HepG2 (cell line): ENCODE results near the gene PSENEN. TPM values are rescaled to one million over a fixed set of nuclear protein-coding genes. Genes with fewer than 3 reads are reported as not detected.
A peak's percentile ranks its signal among the peaks of the same experiment; 100 is the strongest.

Source experiments
- ATF1 ChIP-seq: IDR thresholded peaks from 2 replicates; pipeline ENCODE4 v1.6.1; 2016; ENCODE audit warnings: mild to moderate bottlenecking, control low read depth
- DMAP1 ChIP-seq: IDR thresholded peaks from 2 replicates; pipeline ENCODE4 v1.6.1; 2016
- HNF4A ChIP-seq: sonication (generic); formaldehyde crosslinking; IDR thresholded peaks from 2 replicates; pipeline ENCODE4 v1.4.0; 2020; ENCODE audit warnings: missing genetic modification reagents
- MTA1 ChIP-seq: sonication (generic); formaldehyde crosslinking; IDR thresholded peaks from 2 replicates; pipeline ENCODE4 v1.4.0; 2020; ENCODE audit warnings: missing genetic modification reagents, mild to moderate bottlenecking, borderline replicate concordance
- MYNN ChIP-seq: sonication (generic); formaldehyde crosslinking; IDR thresholded peaks from 2 replicates; pipeline ENCODE4 v1.4.0; 2020; ENCODE audit warnings: mild to moderate bottlenecking, low read depth, missing genetic modification reagents
- PHF8 ChIP-seq: sonication (generic); formaldehyde crosslinking; IDR thresholded peaks from 2 replicates; pipeline ENCODE4 v1.5.0; 2020; ENCODE audit warnings: missing genetic modification reagents
- RARG ChIP-seq: sonication (generic); formaldehyde crosslinking; IDR thresholded peaks from 2 replicates; pipeline ENCODE4 v1.4.0; 2020; ENCODE audit warnings: low read depth, mild to moderate bottlenecking, missing genetic modification reagents
- REL ChIP-seq: sonication (generic); formaldehyde crosslinking; conservative IDR thresholded peaks from 2 replicates; pipeline ENCODE4 v1.8.0; 2022; ENCODE audit warnings: mild to moderate bottlenecking, missing genetic modification reagents, moderate library complexity
- REXO4 ChIP-seq: sonication (generic); formaldehyde crosslinking; IDR thresholded peaks from 2 replicates; pipeline ENCODE4 v1.8.0; 2022; ENCODE audit warnings: missing genetic modification reagents, mild to moderate bottlenecking, borderline replicate concordance
- SP4 ChIP-seq: sonication (generic); formaldehyde crosslinking; IDR thresholded peaks from 2 replicates; pipeline ENCODE4 v1.8.1; 2023; ENCODE audit warnings: mild to moderate bottlenecking, missing genetic modification reagents
- THAP11 ChIP-seq: IDR thresholded peaks from 2 replicates; pipeline ENCODE4 v1.6.1; 2016; ENCODE audit warnings: missing biosample characterization, missing genetic modification reagents
- ZFP82 ChIP-seq: sonication (generic); formaldehyde crosslinking; IDR thresholded peaks from 2 replicates; pipeline ENCODE4 v1.5.1; 2020; ENCODE audit warnings: mild to moderate bottlenecking, missing genetic modification reagents, borderline replicate concordance
- ZFX ChIP-seq: sonication (generic); formaldehyde crosslinking; IDR thresholded peaks from 2 replicates; pipeline ENCODE4 v1.4.0; 2020; ENCODE audit warnings: mild to moderate bottlenecking, low read depth, missing genetic modification reagents, moderate library complexity
- ZNF792 ChIP-seq: IDR thresholded peaks from 2 replicates; pipeline ENCODE4 v1.6.1; 2016
- ZNF841 ChIP-seq: sonication (generic); formaldehyde crosslinking; IDR thresholded peaks from 2 replicates; pipeline ENCODE4 v1.8.1; 2023; ENCODE audit warnings: missing genetic modification reagents, borderline replicate concordance
- polyA plus RNA-seq, 8 experiments: library from polyadenylated mRNA; depleted of rRNA in 3 of 8; stranded (reverse) in 7 of 8; unstranded in 1 of 8; fragments of >200 nt; fragmentation: Illumina TruSeq in 4 of 8; extraction: Trizol in 4 of 8; gene quantifications; 2 replicates each; pipeline versions ENCODE4 v1.2.1 to v1.2.3, GENCODE V29; 2011 to 2016; ENCODE audit warnings: low read depth in 4 of 8, missing spikeins in 1 of 8, mixed read lengths in 1 of 8; ENCODE audit not compliant: insufficient read depth in 1 of 8
- total RNA-seq, 5 experiments: library from RNA; depleted of rRNA; stranded (reverse); fragments of >200 nt; fragmentation: Illumina TruSeq; extraction: Trizol; gene quantifications; 2 replicates each; pipeline ENCODE4 v1.2.3, GENCODE V29; 2016; ENCODE audit warnings: low read depth in 1 of 5
- TF ChIP-seq, protein P1 (sequence below): sonication (generic); formaldehyde crosslinking; IDR thresholded peaks from 2 replicates; pipeline ENCODE4 v1.4.0; 2020; ENCODE audit warnings: mild to moderate bottlenecking, missing genetic modification reagents
- TF ChIP-seq, protein P2 (sequence below): sonication (generic); formaldehyde crosslinking; IDR thresholded peaks from 2 replicates; pipeline ENCODE4; 2020; ENCODE audit warnings: missing genetic modification reagents, mild to moderate bottlenecking, borderline replicate concordance
- TF ChIP-seq, protein P3 (sequence below): sonication (generic); formaldehyde crosslinking; IDR thresholded peaks from 2 replicates; pipeline ENCODE4 v1.8.1; 2022; ENCODE audit warnings: mild to moderate bottlenecking, missing genetic modification reagents
- TF ChIP-seq, protein P4 (sequence below): sonication (generic); formaldehyde crosslinking; IDR thresholded peaks from 2 replicates; pipeline ENCODE4 v1.5.0; 2020; ENCODE audit warnings: mild to moderate bottlenecking, missing genetic modification reagents, moderate library complexity
- TF ChIP-seq, protein P5 (sequence below): sonication (generic); formaldehyde crosslinking; IDR thresholded peaks from 2 replicates; pipeline ENCODE4 v1.5.0; 2020; ENCODE audit warnings: missing genetic modification reagents, mild to moderate bottlenecking, borderline replicate concordance

The PSENEN gene
- total and polyA plus RNA-seq, 2 of the 13 experiments (the other 11 are each of a cell fraction or from before 2014, with no cell fraction given), result 16.9 to 34.2 TPM

DNA sequence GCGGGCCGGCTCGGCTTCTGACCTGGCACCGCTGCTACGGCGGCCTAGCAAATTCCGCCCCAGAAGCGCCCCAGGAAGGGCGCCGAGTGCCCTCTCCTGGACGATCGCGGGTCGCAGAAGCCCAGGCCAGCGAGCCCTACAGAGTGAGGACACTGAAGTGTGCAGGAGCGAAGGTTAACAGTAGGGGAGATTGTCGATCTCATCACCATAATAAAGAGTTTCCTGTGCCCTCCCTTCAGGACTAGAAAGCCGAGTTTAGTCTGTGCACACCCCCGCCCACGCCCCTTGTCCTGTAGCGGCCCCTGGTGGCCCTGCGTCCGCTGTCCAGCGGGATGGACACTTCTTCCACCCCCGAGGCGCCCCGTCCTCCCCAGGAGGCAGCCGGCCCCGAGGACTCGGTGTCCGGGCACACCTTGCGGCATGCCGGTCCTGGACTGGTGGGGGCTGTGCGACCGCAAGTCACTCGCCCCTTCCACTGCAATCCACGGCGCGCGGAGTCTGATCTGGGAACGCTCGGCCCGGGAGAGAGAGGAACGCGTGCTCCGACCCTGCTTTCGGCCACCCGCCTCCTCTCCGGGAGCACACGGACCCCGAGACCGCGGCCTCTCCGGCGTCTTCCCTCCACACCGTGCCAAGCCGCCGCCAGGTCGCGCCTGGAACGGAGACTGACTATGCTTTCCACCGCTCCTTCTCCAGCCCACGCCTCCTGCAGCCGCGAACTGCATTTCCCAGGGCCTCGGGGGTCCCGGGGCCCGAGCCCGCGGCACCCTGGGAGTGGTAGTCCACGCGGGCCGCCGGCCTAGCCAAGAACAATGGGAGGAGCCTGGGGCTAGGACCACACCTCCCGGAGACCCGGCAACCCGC lies 28.4 kb upstream of the PSENEN start (continued):
- TF ChIP-seq REXO4 (CRISPR knock-in tag) (no peak), ZFX (peak; percentile 95), ZNF841 (CRISPR knock-in tag) (no peak), HNF4A (CRISPR knock-in tag) (peak; percentile 27; the same call in 1 of the 2 replicates), MYNN (CRISPR knock-in tag) (no peak; the same call in 1 of the 2 replicates), MTA1 (CRISPR knock-in tag) (no peak; the same call in 1 of the 2 replicates), DMAP1 (0 out of 2 replicates have a peak, but pooled peaks have one; percentile 36), REL (CRISPR knock-in tag) (0 out of 2 replicates have a peak, but pooled peaks have one; percentile 22), ZNF792 (CRISPR knock-in tag) (peak; percentile 68; the same call in 1 of the 2 replicates), THAP11 (CRISPR knock-in tag) (peak; percentile 97), SP4 (peak; percentile 80), ATF1 (CRISPR knock-in tag) (peak; percentile 79), RARG (CRISPR knock-in tag) (0 out of 2 replicates have a peak, but pooled peaks have one; percentile 43), ZFP82 (CRISPR knock-in tag) (peak; percentile 39; the same call in 1 of the 2 replicates), PHF8 (CRISPR knock-in tag) (peak; percentile 41)
- TF ChIP-seq, protein P1, sequence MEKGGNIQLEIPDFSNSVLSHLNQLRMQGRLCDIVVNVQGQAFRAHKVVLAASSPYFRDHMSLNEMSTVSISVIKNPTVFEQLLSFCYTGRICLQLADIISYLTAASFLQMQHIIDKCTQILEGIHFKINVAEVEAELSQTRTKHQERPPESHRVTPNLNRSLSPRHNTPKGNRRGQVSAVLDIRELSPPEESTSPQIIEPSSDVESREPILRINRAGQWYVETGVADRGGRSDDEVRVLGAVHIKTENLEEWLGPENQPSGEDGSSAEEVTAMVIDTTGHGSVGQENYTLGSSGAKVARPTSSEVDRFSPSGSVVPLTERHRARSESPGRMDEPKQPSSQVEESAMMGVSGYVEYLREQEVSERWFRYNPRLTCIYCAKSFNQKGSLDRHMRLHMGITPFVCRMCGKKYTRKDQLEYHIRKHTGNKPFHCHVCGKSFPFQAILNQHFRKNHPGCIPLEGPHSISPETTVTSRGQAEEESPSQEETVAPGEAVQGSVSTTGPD (CRISPR knock-in tag), result no peak
- TF ChIP-seq, protein P2, sequence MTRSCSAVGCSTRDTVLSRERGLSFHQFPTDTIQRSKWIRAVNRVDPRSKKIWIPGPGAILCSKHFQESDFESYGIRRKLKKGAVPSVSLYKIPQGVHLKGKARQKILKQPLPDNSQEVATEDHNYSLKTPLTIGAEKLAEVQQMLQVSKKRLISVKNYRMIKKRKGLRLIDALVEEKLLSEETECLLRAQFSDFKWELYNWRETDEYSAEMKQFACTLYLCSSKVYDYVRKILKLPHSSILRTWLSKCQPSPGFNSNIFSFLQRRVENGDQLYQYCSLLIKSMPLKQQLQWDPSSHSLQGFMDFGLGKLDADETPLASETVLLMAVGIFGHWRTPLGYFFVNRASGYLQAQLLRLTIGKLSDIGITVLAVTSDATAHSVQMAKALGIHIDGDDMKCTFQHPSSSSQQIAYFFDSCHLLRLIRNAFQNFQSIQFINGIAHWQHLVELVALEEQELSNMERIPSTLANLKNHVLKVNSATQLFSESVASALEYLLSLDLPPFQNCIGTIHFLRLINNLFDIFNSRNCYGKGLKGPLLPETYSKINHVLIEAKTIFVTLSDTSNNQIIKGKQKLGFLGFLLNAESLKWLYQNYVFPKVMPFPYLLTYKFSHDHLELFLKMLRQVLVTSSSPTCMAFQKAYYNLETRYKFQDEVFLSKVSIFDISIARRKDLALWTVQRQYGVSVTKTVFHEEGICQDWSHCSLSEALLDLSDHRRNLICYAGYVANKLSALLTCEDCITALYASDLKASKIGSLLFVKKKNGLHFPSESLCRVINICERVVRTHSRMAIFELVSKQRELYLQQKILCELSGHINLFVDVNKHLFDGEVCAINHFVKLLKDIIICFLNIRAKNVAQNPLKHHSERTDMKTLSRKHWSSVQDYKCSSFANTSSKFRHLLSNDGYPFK (CRISPR knock-in tag), result no peak; the same call in 1 of the 2 replicates
- TF ChIP-seq, protein P3, sequence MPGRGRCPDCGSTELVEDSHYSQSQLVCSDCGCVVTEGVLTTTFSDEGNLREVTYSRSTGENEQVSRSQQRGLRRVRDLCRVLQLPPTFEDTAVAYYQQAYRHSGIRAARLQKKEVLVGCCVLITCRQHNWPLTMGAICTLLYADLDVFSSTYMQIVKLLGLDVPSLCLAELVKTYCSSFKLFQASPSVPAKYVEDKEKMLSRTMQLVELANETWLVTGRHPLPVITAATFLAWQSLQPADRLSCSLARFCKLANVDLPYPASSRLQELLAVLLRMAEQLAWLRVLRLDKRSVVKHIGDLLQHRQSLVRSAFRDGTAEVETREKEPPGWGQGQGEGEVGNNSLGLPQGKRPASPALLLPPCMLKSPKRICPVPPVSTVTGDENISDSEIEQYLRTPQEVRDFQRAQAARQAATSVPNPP (CRISPR knock-in tag), result peak; percentile 58; the same call in 1 of the 2 replicates
- TF ChIP-seq, protein P4, sequence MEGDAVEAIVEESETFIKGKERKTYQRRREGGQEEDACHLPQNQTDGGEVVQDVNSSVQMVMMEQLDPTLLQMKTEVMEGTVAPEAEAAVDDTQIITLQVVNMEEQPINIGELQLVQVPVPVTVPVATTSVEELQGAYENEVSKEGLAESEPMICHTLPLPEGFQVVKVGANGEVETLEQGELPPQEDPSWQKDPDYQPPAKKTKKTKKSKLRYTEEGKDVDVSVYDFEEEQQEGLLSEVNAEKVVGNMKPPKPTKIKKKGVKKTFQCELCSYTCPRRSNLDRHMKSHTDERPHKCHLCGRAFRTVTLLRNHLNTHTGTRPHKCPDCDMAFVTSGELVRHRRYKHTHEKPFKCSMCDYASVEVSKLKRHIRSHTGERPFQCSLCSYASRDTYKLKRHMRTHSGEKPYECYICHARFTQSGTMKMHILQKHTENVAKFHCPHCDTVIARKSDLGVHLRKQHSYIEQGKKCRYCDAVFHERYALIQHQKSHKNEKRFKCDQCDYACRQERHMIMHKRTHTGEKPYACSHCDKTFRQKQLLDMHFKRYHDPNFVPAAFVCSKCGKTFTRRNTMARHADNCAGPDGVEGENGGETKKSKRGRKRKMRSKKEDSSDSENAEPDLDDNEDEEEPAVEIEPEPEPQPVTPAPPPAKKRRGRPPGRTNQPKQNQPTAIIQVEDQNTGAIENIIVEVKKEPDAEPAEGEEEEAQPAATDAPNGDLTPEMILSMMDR (CRISPR knock-in tag), result peak; percentile 89
- TF ChIP-seq, protein P5, sequence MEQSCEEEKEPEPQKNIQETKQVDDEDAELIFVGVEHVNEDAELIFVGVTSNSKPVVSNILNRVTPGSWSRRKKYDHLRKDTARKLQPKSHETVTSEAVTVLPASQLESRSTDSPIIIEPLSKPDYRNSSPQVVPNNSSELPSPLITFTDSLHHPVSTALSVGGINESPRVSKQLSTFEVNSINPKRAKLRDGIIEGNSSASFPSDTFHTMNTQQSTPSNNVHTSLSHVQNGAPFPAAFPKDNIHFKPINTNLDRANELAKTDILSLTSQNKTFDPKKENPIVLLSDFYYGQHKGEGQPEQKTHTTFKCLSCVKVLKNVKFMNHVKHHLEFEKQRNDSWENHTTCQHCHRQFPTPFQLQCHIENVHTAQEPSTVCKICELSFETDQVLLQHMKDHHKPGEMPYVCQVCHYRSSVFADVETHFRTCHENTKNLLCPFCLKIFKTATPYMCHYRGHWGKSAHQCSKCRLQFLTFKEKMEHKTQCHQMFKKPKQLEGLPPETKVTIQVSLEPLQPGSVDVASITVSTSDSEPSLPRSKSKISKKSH, result peak; percentile 53; the same call in 1 of the 2 replicates
